Measurements from ENCODE around the gene ARHGEF7.

ARHGEF7 gene

DNA sequence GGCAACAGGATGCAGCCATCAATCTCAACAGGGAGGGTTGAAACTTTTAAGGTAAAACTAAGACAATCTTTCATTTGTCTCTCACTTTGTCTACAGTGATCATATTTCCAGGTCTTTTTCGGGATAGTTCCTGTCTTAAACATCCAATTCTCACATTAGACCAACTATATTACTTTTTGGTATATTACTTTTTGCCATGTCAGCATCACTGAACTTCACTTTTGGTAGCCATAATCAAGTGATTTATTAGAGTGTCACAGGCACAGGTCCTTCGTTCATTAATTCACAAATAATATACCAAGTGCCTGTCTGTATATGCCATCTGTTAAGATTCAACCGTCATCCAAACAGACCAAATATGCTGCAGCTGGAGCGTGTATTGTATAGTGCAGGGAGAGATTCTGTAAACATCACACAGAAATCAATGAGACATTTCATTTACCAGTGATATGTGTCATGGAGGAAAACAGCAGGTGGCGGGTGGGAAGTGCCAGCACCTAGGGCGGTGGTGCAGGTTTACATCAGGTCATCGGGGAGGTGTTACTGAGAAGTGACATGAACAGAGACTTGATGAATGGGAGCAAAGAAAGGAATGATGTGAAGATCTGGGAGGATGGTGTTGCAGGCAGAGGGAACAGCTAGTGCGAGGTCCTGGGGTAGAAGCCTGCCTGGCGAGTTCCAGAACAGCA lies 24.9 kb downstream of the ARHGEF7 start:
- DNase-seq = no peak

DNA sequence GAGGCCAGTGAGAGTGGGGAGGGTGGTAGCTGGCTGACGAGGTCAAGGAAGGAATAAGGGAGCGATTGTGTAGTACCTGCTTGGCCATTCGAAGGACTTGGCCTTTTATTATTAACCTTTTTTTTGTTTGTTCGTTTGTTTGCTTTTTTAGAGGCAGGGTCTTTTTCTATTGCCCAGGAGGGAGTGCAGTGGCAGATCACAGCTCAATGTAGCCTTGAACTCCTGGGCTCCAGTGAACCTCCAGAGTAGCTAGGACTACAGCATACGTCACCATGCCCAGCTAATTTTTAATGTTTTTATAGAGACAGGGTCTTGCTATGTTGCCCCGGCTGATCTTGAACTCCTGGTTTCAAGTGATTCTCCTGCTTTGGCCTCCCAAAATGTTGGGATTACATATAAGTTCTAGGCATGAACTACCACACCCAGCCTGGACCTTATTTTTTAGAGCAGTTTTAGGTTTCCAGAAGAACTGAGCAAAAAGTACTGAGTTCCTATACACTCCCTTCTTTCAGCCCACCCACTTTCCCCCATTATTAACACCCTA lies 25.5 kb downstream of the ARHGEF7 start:
- DNase-seq = no peak

DNA sequence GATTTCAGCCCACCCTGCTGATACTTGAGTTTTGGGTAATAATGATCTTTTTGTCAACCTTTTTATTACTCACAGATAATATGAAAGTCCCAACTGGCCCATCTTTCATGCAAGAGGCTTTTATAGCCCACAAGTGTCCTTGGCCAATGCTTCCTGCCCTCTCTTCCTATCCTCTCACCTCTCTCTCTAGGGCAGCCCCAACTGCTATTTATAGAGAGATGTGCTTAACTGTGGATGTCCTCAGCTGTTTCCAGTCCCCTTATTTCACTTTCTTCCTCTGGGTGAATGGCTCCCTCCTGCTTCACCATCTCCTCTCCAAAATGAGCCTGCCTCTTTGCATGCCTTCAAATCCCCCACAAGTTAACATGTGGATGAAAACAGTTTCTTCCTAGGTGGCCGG lies 27.4 kb downstream of the ARHGEF7 start:
- DNase-seq = no peak

DNA sequence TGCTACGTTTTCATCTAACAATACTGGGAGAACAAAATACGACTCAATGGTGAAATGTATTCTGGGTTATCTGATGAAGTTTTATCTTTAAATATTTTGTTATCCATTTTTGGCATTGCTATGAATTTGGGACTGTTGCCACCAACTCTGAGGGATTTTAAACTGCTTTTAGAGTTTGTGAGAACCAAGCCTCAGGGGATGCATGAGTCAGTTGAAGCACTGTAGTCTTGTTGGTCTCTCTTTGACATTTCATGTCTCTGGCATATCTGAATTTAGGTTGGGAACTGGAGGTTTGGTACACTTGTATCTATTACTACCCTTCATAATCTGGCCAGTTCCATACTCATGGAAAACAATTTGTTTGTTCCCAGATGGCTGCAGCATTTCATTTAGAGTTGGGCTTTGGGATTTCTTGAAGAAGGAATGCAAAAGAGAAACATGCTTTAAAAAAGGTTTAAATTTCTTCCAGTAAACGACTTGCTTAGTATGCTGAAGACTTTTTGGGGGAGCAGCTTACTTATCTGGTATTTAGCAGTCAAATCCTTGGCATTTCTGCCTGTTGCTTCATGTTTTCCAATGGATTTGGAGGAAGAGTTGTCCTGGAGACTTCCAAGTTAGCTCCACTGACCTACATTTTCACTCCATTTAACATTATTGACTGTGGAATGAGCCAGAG lies 28.9 kb downstream of the ARHGEF7 start:
- no peak for DNase-seq

DNA sequence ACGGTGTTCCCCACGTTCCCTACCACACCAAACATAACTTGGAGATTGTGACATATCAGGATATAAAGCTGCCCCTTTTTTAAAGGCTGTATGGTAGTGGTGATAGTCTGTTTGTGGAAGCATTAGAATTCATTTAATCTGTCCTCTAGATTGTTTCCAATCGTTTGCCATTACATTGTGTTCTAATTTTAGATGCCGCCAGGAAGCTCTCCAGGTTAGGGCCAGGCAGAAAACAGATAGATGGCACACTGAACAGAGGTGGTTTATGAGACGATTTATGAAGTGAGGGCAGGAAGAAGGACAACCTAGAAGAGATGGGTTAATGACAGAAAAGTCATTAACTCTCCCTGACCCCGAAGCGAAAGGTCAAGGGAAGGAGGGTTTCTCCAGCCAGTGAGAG lies 30.0 kb downstream of the ARHGEF7 start:
- DNase-seq = no peak

DNA sequence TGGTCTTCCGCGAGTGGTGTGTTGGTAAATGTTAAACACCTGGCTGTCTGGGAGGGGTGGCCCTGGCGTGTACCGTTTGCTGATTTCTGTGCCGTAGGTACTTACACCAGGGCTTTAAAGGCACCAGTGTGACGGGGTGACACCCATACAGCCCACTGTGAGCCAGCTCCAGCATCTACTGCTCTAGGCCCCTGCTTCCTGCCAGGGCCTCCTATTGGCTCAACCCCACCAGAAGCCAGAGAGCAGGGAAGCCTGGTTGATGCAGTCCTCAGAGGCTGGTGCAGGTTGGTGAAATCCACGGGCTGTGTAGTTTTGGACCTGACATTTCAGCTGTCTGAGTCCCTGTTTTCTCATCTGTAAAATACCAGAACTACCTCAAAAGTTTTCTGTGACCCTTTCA lies 30.4 kb downstream of the ARHGEF7 start:
- no peak for DNase-seq

DNA sequence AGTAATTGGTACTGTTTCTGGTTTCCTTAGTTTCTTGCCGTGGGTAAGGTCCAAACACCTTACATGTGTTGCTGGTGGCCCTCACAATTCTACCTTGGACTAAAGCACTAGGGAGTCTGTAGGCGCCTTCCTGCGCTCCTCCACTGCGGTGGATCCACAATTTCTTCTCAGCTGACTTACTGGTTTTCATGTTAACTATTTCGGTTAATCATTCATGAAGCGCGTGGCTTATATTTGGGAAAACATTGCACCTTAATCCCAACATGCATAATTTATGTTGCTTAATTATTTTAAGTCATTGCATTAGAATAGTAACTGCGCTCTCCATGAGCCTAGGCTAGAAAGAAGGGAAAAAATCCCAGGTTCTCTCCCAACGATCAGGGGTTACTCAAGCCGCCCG lies 37.7 kb downstream of the ARHGEF7 start:
- peak in 1 of 4 experiments; percentile 12 for DNase-seq

DNA sequence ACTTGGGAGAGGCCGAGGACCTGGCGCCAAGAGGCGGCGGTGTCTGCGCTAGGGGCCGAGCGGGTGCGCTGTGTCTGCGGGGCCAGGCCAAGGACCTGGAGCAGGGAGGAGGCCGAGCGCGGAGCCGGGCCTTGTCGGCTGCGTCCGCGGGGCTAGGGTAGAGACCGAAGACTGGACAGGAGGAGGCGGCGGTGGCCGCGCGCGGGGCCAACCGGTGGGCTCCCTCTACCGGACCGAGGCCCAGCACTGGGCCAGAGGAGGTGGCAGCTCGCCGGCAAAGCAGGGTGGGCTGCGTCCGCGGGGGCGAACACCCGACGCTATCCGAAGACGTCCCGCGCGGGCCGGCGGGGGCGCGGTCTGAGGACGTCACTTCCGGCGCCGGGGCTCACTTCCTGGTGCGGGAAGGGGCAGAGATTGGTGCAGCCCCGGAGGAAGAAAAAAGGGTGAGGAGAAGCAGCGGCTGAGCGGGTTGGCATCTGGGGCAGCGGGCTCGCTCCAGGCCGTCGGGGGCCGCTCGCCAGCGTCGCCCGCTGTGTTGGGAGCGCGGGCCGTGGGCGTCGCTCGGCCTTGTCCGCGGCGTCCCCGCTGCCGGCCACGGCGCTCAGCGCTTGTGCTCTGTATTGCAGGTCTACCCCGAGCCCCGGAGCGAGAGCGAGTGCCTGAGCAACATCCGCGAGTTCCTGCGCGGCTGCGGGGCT lies 38.3 kb downstream of the ARHGEF7 start:
- peak; percentile 96 to 98 (median 97) for DNase-seq

DNA sequence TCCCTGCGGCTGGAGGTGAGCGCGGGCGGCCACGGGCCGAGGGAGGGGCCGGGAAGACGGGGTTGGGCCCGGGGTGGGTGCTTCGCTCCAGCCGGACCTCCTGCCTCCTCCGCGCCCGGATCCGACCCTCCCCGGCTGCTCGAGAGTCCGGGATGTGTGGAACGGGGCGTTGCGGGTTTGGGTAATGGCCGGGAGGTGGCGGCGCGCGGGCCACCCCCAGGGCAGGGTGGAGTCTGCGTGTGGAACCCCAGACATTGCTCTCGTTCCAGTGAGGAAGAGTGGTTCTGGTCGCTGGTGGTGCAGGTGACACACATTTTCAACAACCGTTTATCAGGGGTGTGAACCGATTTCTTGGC lies 38.8 kb downstream of the ARHGEF7 start:
- peak; percentile 50 to 80 (median 70) for DNase-seq

DNA sequence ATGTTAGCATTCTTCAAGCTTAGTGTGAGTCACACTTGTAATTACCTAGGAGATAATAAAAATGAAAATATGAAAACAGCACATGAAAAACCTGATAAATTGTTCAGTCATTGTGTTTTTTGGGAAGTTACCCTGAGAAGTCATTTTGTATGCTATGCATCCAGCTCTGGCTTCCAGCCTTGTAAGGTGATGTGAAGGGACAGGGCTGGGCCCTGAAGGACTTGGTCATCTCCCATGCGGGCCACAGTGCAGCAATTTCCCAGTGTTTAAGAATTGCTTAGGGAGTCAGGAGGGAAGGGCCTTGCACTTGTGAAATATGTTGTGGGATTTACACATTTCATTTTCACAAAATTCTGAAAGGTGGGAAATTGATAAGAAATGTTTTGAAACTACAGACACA lies 41.3 kb downstream of the ARHGEF7 start:
- DNase-seq = no peak

DNA sequence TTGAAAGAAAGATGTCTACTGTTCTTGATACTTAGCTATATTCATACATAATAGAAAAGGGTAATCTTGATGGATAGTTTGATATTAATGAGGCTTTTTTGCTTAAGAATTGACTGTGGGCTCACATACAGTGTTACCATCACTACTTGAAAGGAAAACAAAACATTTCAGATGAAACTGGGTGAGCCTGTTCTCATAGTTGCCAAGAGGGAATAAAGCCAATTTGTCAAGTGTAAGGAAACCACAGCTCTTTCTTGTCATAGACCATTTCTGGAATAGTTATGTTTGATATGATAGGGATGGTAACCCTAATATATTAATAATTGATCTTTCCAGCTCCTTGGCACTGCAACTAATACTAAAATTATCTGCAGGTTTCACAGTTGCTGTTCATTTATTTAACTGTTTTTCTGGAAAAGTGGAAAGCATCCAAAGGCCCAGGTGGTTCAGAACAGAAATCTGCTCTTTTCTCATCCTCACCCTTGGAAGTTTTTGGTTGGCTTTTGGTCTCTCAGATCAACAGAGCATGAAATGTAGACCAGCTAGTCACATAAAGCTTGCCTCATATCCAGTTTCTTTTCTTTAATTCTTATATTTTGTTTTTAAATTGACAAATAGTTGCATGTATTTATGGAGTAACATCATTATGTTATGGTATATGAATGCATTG lies 43.2 kb downstream of the ARHGEF7 start:
- DNase-seq = no peak

DNA sequence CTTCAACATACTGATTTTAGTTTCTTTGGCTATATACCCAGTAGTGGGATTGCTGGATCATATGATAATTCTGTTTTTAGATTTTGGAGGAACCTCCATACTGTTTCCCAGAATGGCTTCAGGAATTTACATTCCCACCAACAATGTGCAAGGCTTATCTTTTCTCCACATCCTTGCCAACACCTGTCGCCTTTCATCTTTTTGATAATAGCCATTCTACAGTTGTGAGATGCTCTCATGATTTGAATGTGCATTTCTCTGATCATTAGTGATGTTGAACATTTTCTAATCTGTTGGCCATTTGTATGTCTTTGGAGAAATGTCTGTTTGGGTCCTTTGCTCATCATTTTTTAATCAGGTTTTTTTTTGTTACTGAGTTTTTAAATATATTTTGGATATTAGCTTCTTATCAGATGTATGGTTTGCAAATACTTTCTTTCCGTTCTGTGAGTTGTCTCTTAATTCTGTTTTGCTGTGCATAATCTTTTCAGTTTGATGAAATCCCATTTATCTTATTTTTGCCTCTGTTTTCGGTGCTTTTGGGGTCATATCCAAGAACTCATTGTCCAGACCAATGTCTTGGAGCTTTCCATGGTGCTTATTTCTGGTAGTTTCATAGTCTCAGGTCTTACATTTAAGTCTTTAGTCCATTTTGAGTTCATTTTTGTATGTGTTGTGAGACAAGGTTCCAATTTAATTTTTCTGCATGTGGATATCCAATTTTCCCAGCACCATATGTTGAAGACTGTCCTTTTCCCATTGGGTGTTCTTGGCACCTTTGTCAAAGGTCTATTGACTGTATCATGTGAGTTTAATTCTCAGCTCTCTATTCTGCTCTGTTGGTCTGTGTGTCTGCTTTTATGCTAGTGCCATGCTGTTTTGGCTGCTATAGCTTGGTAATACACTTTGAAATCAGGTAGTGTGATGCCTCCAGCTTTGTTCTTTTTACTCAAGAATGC lies 44.5 kb downstream of the ARHGEF7 start:
- no peak for DNase-seq

DNA sequence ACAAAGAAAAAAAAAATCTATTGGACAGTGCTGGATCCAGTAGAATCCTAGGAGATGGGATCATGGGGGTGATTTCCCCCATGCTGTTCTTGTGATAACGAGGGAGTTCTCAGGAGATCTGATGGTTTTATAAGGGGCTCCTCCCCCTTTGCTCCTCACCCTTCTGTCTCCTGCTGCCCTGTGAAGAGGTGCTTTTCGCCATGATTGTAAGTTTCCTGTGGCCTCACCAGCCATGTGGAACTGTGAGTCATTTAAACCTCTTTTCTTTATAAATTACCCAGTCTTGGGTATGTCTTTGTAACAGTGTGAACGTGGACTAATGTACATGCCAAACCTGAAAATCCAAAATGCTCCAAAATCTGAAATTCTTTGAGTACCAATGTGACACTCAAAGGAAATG lies 45.5 kb downstream of the ARHGEF7 start:
- no peak for DNase-seq

DNA sequence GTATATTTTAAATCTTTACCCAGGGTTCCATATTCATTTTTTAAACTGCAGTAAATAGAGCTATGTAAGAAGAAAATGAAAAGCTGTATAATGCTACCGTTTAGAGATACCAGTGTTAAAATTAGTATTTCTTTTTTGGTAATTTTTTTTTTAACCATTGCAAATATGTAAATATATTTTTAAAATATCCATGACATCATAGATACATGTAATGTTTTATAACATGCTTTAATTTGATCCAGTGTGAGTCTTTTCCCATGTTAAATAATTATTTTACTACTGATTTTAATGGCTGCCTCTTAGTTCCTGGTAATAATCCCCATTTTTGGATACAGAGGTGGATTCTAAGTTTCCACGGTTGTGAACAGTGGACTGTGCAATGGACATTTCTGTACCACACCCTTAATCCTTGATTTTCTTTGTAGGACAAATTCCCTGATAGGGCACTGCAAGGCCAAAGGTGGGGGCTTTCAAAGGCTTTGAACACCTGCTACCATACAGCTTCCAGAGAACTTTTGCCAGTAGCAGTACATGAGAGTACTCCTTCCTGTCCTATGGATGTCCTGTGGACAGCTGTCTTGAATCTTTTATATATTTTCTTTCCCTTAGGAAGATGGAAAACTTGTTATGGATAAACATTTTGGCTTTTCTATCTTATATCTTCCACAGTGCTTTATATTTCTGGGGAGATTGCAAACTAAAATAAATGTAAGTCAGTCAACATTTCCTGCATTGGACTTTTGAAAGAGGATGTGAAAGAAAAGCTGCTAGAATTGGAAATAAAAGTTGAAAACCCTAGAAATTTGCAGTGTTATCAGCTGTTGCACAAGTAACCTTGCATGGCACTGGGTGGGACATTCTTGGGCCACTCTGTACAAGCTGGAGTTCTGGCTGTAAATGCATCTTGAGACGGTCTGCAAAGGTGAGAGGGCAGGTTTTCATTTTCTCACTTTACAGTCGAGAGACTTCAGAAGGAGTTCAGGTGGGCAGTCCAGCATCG lies 46.8 kb downstream of the ARHGEF7 start:
- no peak for DNase-seq

DNA sequence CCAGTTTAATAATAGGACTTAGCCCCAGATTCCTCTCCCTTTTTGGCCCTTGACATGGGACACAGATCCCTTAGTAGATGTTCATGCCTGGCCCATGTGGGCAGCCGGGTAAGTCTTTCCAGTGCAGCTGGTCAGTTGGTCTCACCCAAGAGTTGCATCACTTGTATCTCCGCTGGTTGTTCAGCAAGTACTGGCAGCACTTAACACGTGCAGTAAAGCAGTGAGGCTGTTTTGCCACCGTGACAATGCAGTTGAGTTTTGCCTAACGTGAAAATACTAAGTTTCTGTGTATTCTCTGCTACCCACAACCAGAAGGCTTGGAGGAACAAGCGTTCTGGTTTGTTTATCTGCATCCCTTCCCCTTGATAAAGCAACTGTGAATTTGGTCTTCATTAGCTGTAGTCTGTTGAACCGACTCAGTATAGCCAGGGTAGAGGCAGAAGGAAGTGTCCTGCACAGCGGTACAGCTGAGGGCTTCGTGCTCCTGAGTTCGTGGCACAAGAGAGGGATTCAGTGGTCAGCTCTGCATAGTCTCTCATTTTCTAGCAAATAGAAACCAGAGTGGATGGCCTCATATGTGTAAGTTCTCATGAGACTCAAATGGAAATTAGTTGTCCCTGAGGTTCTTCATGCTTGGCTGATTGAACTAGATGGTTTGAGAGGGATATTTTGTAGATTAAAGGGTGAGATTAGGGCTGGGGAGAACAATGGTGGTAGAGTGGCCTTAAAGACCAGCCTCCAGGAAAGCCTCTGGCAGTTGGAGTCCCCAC lies 50.3 kb downstream of the ARHGEF7 start:
- no peak for DNase-seq

DNA sequence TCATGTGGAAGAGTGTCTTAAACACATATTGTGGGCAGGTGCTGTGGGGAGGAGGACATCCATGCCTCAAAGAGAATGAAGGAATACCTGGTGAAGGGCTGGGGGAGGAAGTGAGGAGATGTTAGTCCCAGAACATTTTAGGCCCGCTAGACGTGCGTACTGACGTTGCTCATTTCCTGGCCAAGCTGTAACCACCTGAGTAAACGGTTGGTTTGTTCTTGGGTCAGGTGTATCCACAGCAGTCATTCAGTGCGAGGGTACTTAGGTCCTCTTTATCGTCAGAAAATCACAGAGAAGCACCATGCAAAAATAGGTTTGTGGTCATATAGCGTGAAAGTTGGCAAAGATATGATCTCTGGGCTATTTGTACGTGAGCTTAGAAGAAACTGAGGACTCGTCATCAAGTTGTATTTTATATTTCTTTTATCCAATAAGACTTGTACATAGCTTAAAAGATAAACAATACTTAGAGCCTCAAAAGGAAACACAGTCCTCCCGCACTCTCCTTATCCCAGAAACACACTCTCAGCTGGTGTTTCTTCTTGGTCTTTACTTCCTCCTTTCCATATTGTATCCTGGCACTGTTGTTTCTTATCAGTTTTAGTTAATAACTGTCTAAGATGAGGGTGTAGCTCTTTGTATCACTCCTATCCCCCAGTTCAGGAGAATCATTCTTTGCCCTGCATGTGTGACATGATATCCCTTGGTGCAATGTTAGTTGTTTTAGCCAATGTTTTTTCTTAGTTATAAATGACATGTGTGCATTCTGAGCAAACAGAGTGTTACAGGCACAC lies 52.0 kb downstream of the ARHGEF7 start:
- DNase-seq = no peak

DNA sequence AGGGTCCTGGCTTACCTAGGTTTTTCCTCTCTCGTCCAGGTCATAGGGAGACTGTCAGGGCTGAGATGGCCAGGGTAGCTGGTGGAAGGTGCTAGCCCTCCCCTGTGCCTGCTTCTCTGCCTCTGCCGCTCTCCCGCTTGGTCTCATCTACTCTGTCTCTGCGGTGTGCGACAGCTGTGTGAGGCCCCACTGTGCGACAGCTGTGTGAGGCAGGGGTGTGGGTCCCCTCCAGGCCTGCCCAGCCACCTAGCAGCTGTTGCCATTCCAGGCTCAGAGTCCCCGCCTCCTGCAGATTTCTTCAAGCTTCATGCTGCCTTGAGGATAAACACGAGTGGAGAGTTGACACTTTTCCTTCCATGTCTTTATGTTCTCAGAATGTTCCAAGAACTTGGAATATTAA lies 53.0 kb downstream of the ARHGEF7 start:
- DNase-seq = no peak

DNA sequence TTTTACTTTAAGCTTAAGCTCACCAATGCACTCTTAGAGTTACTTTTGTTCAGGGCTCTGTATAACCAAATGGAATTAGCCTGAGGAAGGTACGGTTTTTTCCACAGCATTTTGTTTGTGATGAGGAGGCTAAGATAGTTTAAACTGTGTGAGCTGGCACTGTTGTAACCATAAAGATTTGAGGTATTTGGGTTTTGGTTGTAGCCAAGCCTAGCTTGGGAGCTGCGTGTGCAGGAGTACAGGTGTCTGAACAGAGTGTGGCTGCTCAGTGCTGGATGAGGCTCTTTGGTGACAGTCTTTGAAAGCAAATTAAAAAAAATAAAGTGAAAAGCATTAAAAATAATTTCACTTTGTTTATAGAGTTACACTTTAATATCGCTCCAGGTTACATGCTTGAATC lies 56.0 kb downstream of the ARHGEF7 start:
- DNase-seq = no peak

DNA sequence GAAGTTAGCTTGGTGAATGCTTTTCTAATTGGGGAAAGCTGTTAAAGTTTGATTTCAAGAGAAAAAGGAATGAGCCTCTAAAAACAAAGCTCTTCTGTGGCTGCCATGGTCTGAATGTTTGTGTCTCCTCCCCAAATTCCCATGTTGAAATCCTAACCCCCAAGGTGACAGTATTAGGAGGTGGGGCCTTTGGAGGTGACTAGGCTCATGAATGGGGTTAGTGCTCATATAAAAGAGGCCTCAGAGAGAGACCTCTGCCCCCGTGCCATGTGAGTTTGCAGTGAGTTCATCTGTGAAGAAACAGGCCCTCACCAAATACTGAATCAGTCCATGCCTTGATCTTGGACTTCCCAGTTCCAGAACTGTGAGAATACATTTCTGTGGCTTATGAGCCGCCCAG lies 56.5 kb downstream of the ARHGEF7 start:
- peak in 1 of 4 experiments; percentile 27 for DNase-seq
